DND-41 (cell line): Measurements from ENCODE around the gene CCDC181.

Experiments
- CTCF ChIP-seq: IDR thresholded peaks from 2 replicates; pipeline ENCODE4 v1.5.1; 2012; ENCODE audit warnings: borderline replicate concordance, low read length, moderate library complexity, mild to moderate bottlenecking; ENCODE audit not compliant: poor library complexity, severe bottlenecking; ENCODE audit errors: extremely low read depth
- EZH2 ChIP-seq: IDR thresholded peaks from 3 replicates; pipeline ENCODE4 v1.6.1; 2012; ENCODE audit warnings: borderline replicate concordance, low read depth, mild to moderate bottlenecking, moderate library complexity, low read length, inconsistent platforms; ENCODE audit not compliant: severe bottlenecking

- TF ChIP-seq CTCF (no peak), EZH2 (no peak)
Observed at GRCh38 chr1:169360415-169360814, 66.9 kb downstream of the CCDC181 start.
